ENCODE measurements around the gene PCGF1.

PCGF1 gene

GRCh38 chr2:74525717-74526648 is 18.5 kb upstream of the PCGF1 start, which contains the start of gene DQX1:
Gene DQX1, minus strand, starts transcription at chr2:74526231. Its CDS starts 502 bp downstream, at chr2:74525729.
- ATAC-seq = no peak
- TF ChIP-seq OSR1 (CRISPR knock-in tag; IDR thresholded peaks at IDR 0.05) (no peak), RARB (CRISPR knock-in tag; IDR thresholded peaks at IDR 0.05) (no peak), TCF4 (CRISPR knock-in tag; IDR thresholded peaks at IDR 0.05; ENCODE audit: borderline replicate concordance) (no peak), ISL1 (CRISPR knock-in tag; IDR thresholded peaks at IDR 0.05) (no peak), CSRNP3 (CRISPR knock-in tag; IDR thresholded peaks at IDR 0.05) (no peak), ZC3H10 (CRISPR knock-in tag; IDR thresholded peaks at IDR 0.05) (no peak), CREB5 (CRISPR knock-in tag; IDR thresholded peaks at IDR 0.05; ENCODE audit: low read depth) (no peak), PPARA (CRISPR knock-in tag; IDR thresholded peaks at IDR 0.05; ENCODE audit: borderline replicate concordance) (no peak), ARNTL (CRISPR knock-in tag; IDR thresholded peaks at IDR 0.05; ENCODE audit: borderline replicate concordance, low read depth) (no peak), SNAI2 (CRISPR knock-in tag; IDR thresholded peaks at IDR 0.05) (no peak), ZNF8 (CRISPR knock-in tag; IDR thresholded peaks at IDR 0.05) (no peak), ZFP3 (CRISPR knock-in tag; IDR thresholded peaks at IDR 0.05) (no peak), ESRRG (CRISPR knock-in tag; IDR thresholded peaks at IDR 0.05) (no peak), ZNF565 (CRISPR knock-in tag; conservative IDR thresholded peaks at IDR 0.05; ENCODE audit: low read depth) (no peak), ZNF70 (CRISPR knock-in tag; IDR thresholded peaks at IDR 0.05) (no peak)

- TF ChIP-seq RARB (CRISPR knock-in tag; IDR thresholded peaks at IDR 0.05) (no peak), POU6F1 (CRISPR knock-in tag; IDR thresholded peaks at IDR 0.05; ENCODE audit: borderline replicate concordance, low read depth) (no peak), OSR1 (CRISPR knock-in tag; IDR thresholded peaks at IDR 0.05) (no peak), ZFP30 (CRISPR knock-in tag; IDR thresholded peaks at IDR 0.05) (no peak), SNAI2 (CRISPR knock-in tag; IDR thresholded peaks at IDR 0.05) (no peak), ZNF70 (CRISPR knock-in tag; IDR thresholded peaks at IDR 0.05) (no peak), CSDC2 (CRISPR knock-in tag; IDR thresholded peaks at IDR 0.05) (no peak), ZC3H10 (CRISPR knock-in tag; IDR thresholded peaks at IDR 0.05) (no peak), TCF4 (CRISPR knock-in tag; IDR thresholded peaks at IDR 0.05; ENCODE audit: borderline replicate concordance) (no peak), BACH2 (CRISPR knock-in tag; IDR thresholded peaks at IDR 0.05; ENCODE audit: borderline replicate concordance) (no peak), ESRRG (CRISPR knock-in tag; IDR thresholded peaks at IDR 0.05) (no peak), CSRNP3 (CRISPR knock-in tag; IDR thresholded peaks at IDR 0.05) (no peak)
- no peak for ATAC-seq
Observed at GRCh38 chr2:74524955-74525716, 17.6 kb upstream of the PCGF1 start.

- TF ChIP-seq ZNF8 (CRISPR knock-in tag; IDR thresholded peaks at IDR 0.05) (no peak), CREB5 (CRISPR knock-in tag; IDR thresholded peaks at IDR 0.05; ENCODE audit: low read depth) (no peak), ISL1 (CRISPR knock-in tag; IDR thresholded peaks at IDR 0.05) (no peak), SNAI2 (CRISPR knock-in tag; IDR thresholded peaks at IDR 0.05) (no peak), TSHZ2 (CRISPR knock-in tag; IDR thresholded peaks at IDR 0.05) (no peak), PPARA (CRISPR knock-in tag; IDR thresholded peaks at IDR 0.05; ENCODE audit: borderline replicate concordance) (no peak), CSDC2 (CRISPR knock-in tag; IDR thresholded peaks at IDR 0.05) (no peak), TOX (CRISPR knock-in tag; IDR thresholded peaks at IDR 0.05; ENCODE audit: borderline replicate concordance) (no peak)
- no peak for ATAC-seq
Observed at GRCh38 chr2:74524005-74524404, 16.5 kb upstream of the PCGF1 start.

All from SK-N-SH treated with all-trans-retinoic acid at 6 μM for 48 hours (cell line).